Cardiac muscle cell (in vitro differentiated cells and primary cell): Measurements from ENCODE around the gene DAO. TPM values are rescaled to one million over a fixed set of nuclear protein-coding genes. Genes with fewer than 3 reads are reported as not detected.

ENCODE experiments used
- DNase-seq, 2 donors: peaks; one replicate each; pipeline versions ENCODE4 v3.0.0 to v3.0.0-alpha.2; 2010 to 2017; ENCODE audit warnings: low read depth in 1 of 2, low spot score in 1 of 2
- H3K27ac ChIP-seq: fragments of 200-600 bp; sonication (generic); 2 replicates; pipeline ENCODE4 v1.5.1; 2016
- H3K27me3 ChIP-seq: fragments of 200-600 bp; sonication (generic); 2 replicates; pipeline ENCODE4 v1.6.0; 2016; ENCODE audit warnings: control low read depth
- H3K36me3 ChIP-seq: fragments of 200-600 bp; sonication (generic); 2 replicates; pipeline ENCODE4 v1.5.1; 2016; ENCODE audit warnings: control low read depth
- H3K4me1 ChIP-seq: fragments of 200-600 bp; sonication (generic); 2 replicates; pipeline ENCODE4 v1.8.1; 2017; ENCODE audit warnings: low read depth, mild to moderate bottlenecking, mixed run types
- H3K4me3 ChIP-seq: fragments of 200-600 bp; sonication (generic); 2 replicates; pipeline ENCODE4 v1.5.1; 2016; ENCODE audit warnings: mild to moderate bottlenecking
- H3K9me3 ChIP-seq: fragments of 200-600 bp; sonication (generic); 2 replicates; pipeline ENCODE4 v1.5.1; 2017; ENCODE audit warnings: low read depth, mild to moderate bottlenecking, control low read depth
- CTCF ChIP-seq: IDR thresholded peaks from 2 replicates; pipeline ENCODE4 v1.5.1; 2012; ENCODE audit warnings: low read depth, mild to moderate bottlenecking, low read length
- polyA plus RNA-seq: library from polyadenylated mRNA; unstranded; fragments of >200 nt; fragmentation: Nextera tagmentation; extraction: Ambion mirVana; gene quantifications from 2 replicates; pipeline ENCODE4 v1.2.1, GENCODE V29; 2016
- total RNA-seq: library from RNA; depleted of rRNA; stranded (reverse); fragments of >200 nt; gene quantifications from 2 replicates; pipeline ENCODE4 v1.2.3, GENCODE V29; 2016

Gene DAO
- total and polyA plus RNA-seq, 2 experiments from 2014 or later = not detected

- no peak for DNase-seq
- Histone ChIP-seq H3K27ac (no peak overlapping the region), H3K4me3 (no peak overlapping the region), H3K27me3 (no peaks in the 10 kb centered on the region), H3K4me1 (no peaks in the 10 kb centered on the region), H3K9me3 (no peaks in the 10 kb centered on the region), H3K36me3 (no peaks in the 10 kb centered on the region)
- TF ChIP-seq CTCF = no peak
These were observed 32.0 kb downstream of the DAO start for GRCh38 chr12:108911915-108912314.

GRCh38 chr12:108912361-108912760 is 32.5 kb downstream of the DAO start:
- H3K9me3 ChIP-seq = no peaks in the 10 kb centered on the region
- H3K36me3 ChIP-seq = no peaks in the 10 kb centered on the region
- H3K4me3 ChIP-seq = no peak overlapping the region
- H3K4me1 ChIP-seq = no peaks in the 10 kb centered on the region
- no peak for DNase-seq
- no peaks in the 10 kb centered on the region for H3K27me3 ChIP-seq
- no peak for TF ChIP-seq CTCF
- no peak overlapping the region for H3K27ac ChIP-seq

DNA sequence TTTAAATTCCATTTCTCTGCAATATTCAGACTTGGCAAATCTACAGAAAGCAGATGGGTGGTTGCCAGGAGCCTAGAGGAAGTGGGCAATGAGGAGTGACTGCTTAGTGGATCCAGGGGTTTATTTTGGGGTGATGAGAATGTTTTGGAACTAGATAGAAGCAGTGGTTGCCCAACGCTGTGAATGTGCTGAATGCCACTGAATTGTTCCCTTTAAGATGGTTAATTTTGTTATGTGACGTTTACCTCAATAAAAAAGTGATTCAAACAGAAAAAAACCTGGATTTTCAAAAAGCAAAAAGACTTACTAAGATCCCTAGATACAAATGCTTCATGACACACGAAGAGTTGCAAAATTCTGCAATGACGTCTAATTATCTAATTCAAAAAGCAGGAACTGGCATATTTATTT is 34.2 kb downstream of the DAO start:
- Histone ChIP-seq H3K4me3 (no peak overlapping the region), H3K9me3 (no peaks in the 10 kb centered on the region), H3K27ac (no peak overlapping the region), H3K36me3 (no peaks in the 10 kb centered on the region), H3K27me3 (no peaks in the 10 kb centered on the region), H3K4me1 (no peaks in the 10 kb centered on the region)
- no peak for TF ChIP-seq CTCF
- DNase-seq = peak in 1 of 2 donors; percentile 69

GRCh38 chr12:108915632-108916133 is 35.8 kb downstream of the DAO start:
- no peaks in the 10 kb centered on the region for H3K9me3 ChIP-seq
- no peak overlapping the region for H3K4me3 ChIP-seq
- TF ChIP-seq CTCF = no peak
- DNase-seq = no peak
- H3K27ac ChIP-seq = no peak overlapping the region
- H3K36me3 ChIP-seq = no peaks in the 10 kb centered on the region
- no peaks in the 10 kb centered on the region for H3K27me3 ChIP-seq
- H3K4me1 ChIP-seq = no peaks in the 10 kb centered on the region

GRCh38 chr12:108916336-108916735 is 36.4 kb downstream of the DAO start:
- Histone ChIP-seq H3K4me3 (no peak overlapping the region), H3K4me1 (no peaks in the 10 kb centered on the region), H3K27me3 (no peaks in the 10 kb centered on the region), H3K27ac (no peak overlapping the region), H3K9me3 (no peaks in the 10 kb centered on the region), H3K36me3 (no peaks in the 10 kb centered on the region)
- no peak for DNase-seq
- no peak for TF ChIP-seq CTCF

DNA sequence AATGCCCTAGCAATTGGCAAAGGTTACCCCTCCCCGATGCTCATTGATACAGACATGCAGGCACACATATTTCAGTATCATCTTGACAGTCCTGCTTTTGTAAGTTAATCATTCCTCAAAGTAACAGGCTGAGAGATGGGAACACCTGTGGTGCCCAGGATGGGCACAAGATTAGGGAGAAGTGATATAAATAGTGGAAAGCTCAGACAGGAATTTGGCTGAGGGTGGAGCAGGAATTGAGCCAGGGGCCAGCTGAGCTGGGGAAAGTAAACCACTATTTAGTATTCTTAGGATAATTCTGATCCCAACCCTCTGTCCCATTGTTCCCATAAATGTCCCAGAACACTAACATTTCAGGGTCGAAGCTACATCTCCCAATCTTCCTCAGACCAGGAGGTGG is 38.3 kb downstream of the DAO start:
- Histone ChIP-seq H3K27ac (no peak overlapping the region), H3K36me3 (no peaks in the 10 kb centered on the region), H3K27me3 (no peaks in the 10 kb centered on the region), H3K4me1 (no peaks in the 10 kb centered on the region), H3K9me3 (no peaks in the 10 kb centered on the region), H3K4me3 (no peak overlapping the region)
- TF ChIP-seq CTCF = no peak
- no peak for DNase-seq
